GM12874 (cell line): ENCODE measurements around the gene PCNX2.

Source experiments
- TF ChIP-seq, protein P1 (sequence below): IDR thresholded peaks from 2 replicates; pipeline ENCODE4 v1.5.1; 2011; ENCODE audit warnings: low read depth, mild to moderate bottlenecking, control low read depth, low read length, moderate library complexity; ENCODE audit not compliant: insufficient read depth

The PCNX2 gene

DNA sequence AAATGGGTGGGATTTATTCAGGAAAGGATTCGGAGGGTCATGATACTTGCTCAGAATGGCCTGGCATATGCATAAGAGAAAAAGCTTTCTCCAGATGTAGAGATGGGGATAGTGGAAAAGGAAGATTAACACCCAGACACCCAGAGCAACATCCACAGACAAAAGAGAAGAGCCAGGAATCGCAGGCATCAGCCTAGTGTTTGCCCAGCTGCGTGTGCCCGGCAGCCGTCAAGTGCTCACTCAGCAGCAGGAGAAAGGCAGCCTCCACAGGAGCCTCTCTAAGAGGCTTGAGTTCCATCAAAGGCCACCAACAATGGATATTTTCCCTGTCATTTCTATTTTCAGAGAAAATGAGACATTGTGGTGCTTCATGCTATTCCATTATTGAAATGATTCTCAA lies 290.4 kb downstream of the PCNX2 start:
- TF ChIP-seq, protein P1, sequence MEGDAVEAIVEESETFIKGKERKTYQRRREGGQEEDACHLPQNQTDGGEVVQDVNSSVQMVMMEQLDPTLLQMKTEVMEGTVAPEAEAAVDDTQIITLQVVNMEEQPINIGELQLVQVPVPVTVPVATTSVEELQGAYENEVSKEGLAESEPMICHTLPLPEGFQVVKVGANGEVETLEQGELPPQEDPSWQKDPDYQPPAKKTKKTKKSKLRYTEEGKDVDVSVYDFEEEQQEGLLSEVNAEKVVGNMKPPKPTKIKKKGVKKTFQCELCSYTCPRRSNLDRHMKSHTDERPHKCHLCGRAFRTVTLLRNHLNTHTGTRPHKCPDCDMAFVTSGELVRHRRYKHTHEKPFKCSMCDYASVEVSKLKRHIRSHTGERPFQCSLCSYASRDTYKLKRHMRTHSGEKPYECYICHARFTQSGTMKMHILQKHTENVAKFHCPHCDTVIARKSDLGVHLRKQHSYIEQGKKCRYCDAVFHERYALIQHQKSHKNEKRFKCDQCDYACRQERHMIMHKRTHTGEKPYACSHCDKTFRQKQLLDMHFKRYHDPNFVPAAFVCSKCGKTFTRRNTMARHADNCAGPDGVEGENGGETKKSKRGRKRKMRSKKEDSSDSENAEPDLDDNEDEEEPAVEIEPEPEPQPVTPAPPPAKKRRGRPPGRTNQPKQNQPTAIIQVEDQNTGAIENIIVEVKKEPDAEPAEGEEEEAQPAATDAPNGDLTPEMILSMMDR, result no peak

DNA sequence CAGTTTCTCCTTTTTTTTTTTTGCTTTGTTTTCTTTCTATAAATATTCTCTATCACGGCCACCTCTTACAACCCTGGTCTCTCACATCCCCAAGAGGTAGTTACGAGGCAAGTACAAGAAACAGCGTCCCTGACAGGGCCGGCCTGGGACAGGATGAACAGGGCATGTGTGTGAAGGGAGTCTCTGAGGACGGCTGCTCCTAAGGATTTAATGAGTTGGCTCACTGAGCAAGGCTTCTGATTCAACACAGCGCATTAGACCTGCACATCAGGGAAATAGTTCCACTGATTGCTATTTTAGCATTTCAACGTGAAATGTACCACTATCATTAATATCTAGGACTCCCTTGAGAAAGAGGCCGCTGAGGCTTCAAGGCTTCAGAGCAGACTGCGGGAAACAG lies 291.1 kb downstream of the PCNX2 start:
- TF ChIP-seq, protein P1, result no peak

DNA sequence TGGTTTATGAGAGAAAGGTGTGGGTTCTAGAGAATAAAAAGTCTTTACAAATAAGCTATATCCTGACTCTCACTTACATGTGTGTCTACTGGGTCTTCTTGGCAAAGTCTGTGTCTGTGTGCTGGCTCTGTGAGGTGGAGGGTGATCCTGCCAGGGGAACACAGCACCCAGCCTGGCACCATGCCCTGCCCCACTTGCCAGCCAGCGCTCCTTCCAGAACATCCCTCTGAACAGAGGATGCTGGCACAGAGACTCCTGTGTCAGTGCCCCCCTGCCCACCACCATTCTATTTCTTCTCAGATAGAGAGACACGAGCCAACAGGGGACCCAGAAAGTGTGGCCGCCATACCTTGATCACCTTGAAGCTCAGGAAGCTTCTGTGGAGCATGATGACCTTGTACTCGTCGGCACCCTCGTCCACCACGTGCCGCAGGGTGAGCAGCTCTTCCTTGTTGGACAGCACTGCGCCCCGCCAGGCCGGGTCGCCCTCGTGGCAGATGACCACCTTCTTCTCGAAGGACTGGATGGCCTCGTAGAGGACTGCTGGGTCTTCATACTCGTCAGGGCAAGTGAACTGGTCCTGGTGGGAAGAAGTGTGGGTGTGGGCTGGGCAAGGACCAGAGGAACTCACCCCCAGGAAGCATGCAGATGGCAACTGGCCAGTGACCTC lies 295.4 kb downstream of the PCNX2 start:
- TF ChIP-seq, protein P1, result no peak

DNA sequence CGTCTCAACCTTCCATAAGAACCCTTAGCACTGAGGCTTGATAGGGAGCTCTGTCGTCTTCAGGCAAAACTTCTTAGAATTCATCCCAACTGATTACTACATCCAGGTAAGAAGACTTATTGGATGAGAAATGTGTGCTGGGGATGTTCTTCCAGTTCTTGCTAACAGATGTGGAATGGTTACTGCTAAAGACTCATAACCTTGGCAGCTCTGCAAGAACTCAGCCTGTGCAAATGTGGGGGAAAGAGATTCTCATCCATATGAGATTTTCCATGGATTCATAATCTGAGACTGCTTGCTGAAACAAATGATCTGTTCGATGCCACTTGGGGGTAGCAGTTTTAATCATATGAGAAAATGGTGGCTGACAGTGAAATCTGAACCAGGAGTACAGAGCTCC lies 296.9 kb downstream of the PCNX2 start:
- TF ChIP-seq, protein P1, result no peak

DNA sequence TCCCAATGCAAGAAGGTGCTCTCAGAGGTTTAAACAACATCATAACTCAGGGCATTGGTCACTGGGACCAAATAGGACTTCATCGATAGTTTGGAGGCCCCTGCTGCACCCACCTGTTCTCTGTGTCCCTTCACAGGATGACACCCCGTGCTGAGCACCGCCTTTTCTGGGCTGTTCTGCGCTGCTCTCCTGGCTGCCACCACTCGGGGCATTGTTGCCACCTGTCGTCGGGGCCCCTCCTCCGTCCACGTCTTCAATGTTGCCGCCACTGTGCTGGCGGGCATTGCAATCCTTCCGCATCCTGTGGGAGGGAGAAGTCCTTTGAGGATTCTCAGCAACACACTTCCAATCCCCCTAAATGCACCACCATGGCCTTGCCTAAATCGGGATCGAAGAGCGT lies 297.4 kb downstream of the PCNX2 start:
- TF ChIP-seq, protein P1, result no peak

DNA sequence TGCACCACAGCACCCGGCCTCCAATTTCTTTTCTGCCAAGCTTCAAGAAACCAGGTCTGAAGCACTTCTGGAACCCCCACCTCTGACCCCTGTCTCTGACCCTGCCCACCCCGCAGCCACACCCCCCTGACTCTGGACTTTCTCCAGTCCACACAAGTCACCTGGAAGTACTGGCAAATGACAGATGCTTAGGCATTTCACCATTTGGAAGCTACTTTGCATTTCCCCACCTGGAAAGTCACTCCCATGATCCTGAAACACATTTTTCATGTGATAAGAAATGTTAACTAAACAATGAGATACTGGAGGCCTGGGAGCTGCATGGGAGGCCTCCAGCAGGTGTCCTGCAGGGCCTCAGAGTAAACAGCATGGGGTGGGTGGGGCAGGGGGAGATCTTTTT lies 299.4 kb downstream of the PCNX2 start:
- TF ChIP-seq, protein P1, result no peak

DNA sequence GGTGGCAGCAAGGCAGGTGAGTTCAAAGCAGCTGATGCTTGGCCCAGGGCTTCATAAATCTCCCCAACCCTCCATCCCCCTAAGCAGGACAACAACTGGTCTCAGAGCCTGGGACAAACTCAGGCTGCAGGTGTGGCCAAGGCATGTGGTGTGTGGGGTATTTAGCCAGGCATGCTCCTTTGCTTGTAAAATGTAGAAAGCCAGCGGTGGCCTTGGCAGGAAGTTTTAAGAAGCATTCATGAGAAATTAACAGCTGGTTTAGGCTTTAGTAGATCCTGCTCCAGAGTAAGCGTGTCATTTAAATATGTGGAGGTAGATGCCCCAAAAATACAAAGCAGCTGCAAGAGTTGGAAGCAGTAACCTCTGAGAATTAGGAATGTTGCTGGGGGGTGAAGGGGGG lies 300.3 kb downstream of the PCNX2 start:
- TF ChIP-seq, protein P1, result no peak

DNA sequence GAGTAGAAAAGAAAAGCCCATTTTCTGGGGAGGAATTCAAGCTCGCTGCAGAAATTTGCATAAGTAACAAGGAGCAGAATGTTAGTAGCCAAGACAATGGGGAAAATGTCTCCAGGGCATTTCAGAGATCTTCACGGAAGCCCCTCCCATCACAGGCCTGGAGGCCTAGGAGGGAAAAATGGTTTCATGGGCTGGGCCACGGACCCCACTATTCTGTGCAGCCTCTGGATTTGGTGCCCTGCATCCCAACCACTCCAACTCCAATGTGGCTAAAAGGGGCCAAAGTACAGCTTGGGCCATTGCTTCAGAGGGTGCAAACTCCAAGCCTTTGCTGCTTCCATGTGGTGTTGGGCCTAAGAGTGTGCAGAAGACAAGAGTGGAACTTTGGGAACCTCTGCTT lies 302.0 kb downstream of the PCNX2 start:
- TF ChIP-seq, protein P1, result no peak
